ACC112 (cell line): Measurements from ENCODE around the gene SELENOI.
"Not testable (repeated sequence)": the region's sequence is repeated elsewhere in the genome, so short reads cannot be mapped to it uniquely, and the experiment has no call there.

Experiments used
- H2AFZ ChIP-seq: fragments of 200-600 bp; sonication (generic); one replicate; pipeline ENCODE4 v1.6.0; 2017; ENCODE audit warnings: antibody characterized with exemption, low read length; ENCODE audit not compliant: unreplicated experiment
- H3K27ac ChIP-seq: fragments of 200-600 bp; sonication (generic); 2 replicates; pipeline ENCODE4 v1.5.1; 2014; ENCODE audit warnings: low read depth, mild to moderate bottlenecking, antibody characterized with exemption, low read length, moderate library complexity
- H3K27me3 ChIP-seq: fragments of 200-600 bp; sonication (generic); 2 replicates; pipeline ENCODE4 v1.6.1; 2014; ENCODE audit warnings: mild to moderate bottlenecking, antibody characterized with exemption, low read length, moderate library complexity, mixed read lengths; ENCODE audit not compliant: insufficient read depth
- H3K36me3 ChIP-seq: fragments of 200-600 bp; sonication (generic); 2 replicates; pipeline ENCODE4 v1.6.1; 2016; ENCODE audit warnings: mild to moderate bottlenecking, antibody characterized with exemption, low read length, moderate library complexity, mixed read lengths; ENCODE audit not compliant: insufficient read depth
- H3K4me1 ChIP-seq: fragments of 200-600 bp; sonication (generic); one replicate; pipeline ENCODE4 v1.6.1; 2016; ENCODE audit warnings: low read length, mixed read lengths; ENCODE audit not compliant: insufficient read depth, unreplicated experiment, control insufficient read depth
- H3K4me3 ChIP-seq: fragments of 200-600 bp; sonication (generic); 2 replicates; pipeline ENCODE4 v1.5.1; 2014; ENCODE audit warnings: mild to moderate bottlenecking, low read depth, low read length
- H3K79me2 ChIP-seq: fragments of 200-600 bp; sonication (generic); one replicate; pipeline ENCODE4 v1.6.0; 2016; ENCODE audit warnings: low read length; ENCODE audit not compliant: control insufficient read depth, unreplicated experiment, insufficient read depth

SELENOI gene

GRCh38 chr2:26356771-26357170, 10.8 kb downstream of the SELENOI start:
- Histone ChIP-seq H3K79me2 (peaks cover 73% of the 10 kb centered on the region), H3K4me1 (peaks cover 23% of the 10 kb centered on the region), H2AFZ (no peak overlapping the region), H3K27ac (no peak overlapping the region), H3K4me3 (no peak overlapping the region), H3K27me3 (no peaks in the 10 kb centered on the region), H3K36me3 (no peaks in the 10 kb centered on the region)

- no peak overlapping the region for H3K27ac ChIP-seq
- H3K4me1 ChIP-seq, result peaks cover 23% of the 10 kb centered on the region
- H2AFZ ChIP-seq, result no peak overlapping the region
- no peaks in the 10 kb centered on the region for H3K36me3 ChIP-seq
- H3K79me2 ChIP-seq, result peaks cover 55% of the 10 kb centered on the region
- H3K4me3 ChIP-seq, result no peak overlapping the region
- no peaks in the 10 kb centered on the region for H3K27me3 ChIP-seq
These were observed 14.0 kb downstream of the SELENOI start for GRCh38 chr2:26359886-26360473.

- Histone ChIP-seq H3K4me3 (no peak overlapping the region), H3K27me3 (no peaks in the 10 kb centered on the region), H2AFZ (no peak overlapping the region), H3K79me2 (peaks cover 34% of the 10 kb centered on the region), H3K4me1 (peaks cover 8% of the 10 kb centered on the region), H3K36me3 (0 out of 2 replicates have a peak, but pooled peaks cover 3% of the 10 kb centered on the region), H3K27ac (no peak overlapping the region)
These were observed 17.4 kb downstream of the SELENOI start for GRCh38 chr2:26363323-26363722.

GRCh38 chr2:26363958-26364357, 18.0 kb downstream of the SELENOI start:
- Histone ChIP-seq H3K4me3 (no peak overlapping the region), H3K4me1 (peaks cover 8% of the 10 kb centered on the region), H3K79me2 (peaks cover 27% of the 10 kb centered on the region), H3K27ac (no peak overlapping the region), H3K36me3 (0 out of 2 replicates have a peak, but pooled peaks cover 3% of the 10 kb centered on the region), H3K27me3 (no peaks in the 10 kb centered on the region), H2AFZ (no peak overlapping the region)

- Histone ChIP-seq H3K4me3 (no peak overlapping the region), H3K36me3 (0 out of 2 replicates have a peak, but pooled peaks cover 3% of the 10 kb centered on the region), H3K27me3 (no peaks in the 10 kb centered on the region), H3K79me2 (peaks cover 21% of the 10 kb centered on the region), H3K27ac (no peak overlapping the region), H3K4me1 (peaks cover 8% of the 10 kb centered on the region), H2AFZ (no peak overlapping the region)
These were observed 18.7 kb downstream of the SELENOI start for GRCh38 chr2:26364669-26365068.

GRCh38 chr2:26366957-26367356, 21.0 kb downstream of the SELENOI start:
- H3K36me3 ChIP-seq, result 0 out of 2 replicates have a peak, but pooled peaks cover 3% of the 10 kb centered on the region
- H2AFZ ChIP-seq, result no peak overlapping the region
- H3K79me2 ChIP-seq, result peaks cover 11% of the 10 kb centered on the region
- peaks cover 8% of the 10 kb centered on the region for H3K4me1 ChIP-seq
- no peak overlapping the region for H3K27ac ChIP-seq
- no peak overlapping the region for H3K4me3 ChIP-seq
- no peaks in the 10 kb centered on the region for H3K27me3 ChIP-seq

- H3K27ac ChIP-seq, H3K27me3 ChIP-seq, H3K36me3 ChIP-seq, H3K4me1 ChIP-seq, H3K4me3 ChIP-seq, H2AFZ ChIP-seq, H3K79me2 ChIP-seq: not testable (repeated sequence)
These were observed 23.7 kb downstream of the SELENOI start for GRCh38 chr2:26369664-26370063.

GRCh38 chr2:26370909-26371308, 25.0 kb downstream of the SELENOI start:
- H3K27ac ChIP-seq, H2AFZ ChIP-seq, H3K27me3 ChIP-seq, H3K4me1 ChIP-seq, H3K4me3 ChIP-seq, H3K36me3 ChIP-seq, H3K79me2 ChIP-seq: not testable (repeated sequence)

GRCh38 chr2:26376799-26377198, 30.9 kb downstream of the SELENOI start:
- Histone ChIP-seq H3K79me2 (no peaks in the 10 kb centered on the region), H3K36me3 (peaks cover 23% of the 10 kb centered on the region), H3K27me3 (no peaks in the 10 kb centered on the region), H3K4me1 (no peaks in the 10 kb centered on the region), H2AFZ (no peak overlapping the region), H3K27ac (no peak overlapping the region), H3K4me3 (no peak overlapping the region)

- Histone ChIP-seq H3K4me3 (no peak overlapping the region), H3K4me1 (no peaks in the 10 kb centered on the region), H3K27ac (no peak overlapping the region), H2AFZ (no peak overlapping the region), H3K79me2 (no peaks in the 10 kb centered on the region), H3K27me3 (no peaks in the 10 kb centered on the region), H3K36me3 (peaks cover 21% of the 10 kb centered on the region)
These were observed 34.3 kb downstream of the SELENOI start for GRCh38 chr2:26380281-26380680.

GRCh38 chr2:26382564-26382963, 36.6 kb downstream of the SELENOI start:
- peaks cover 18% of the 10 kb centered on the region for H3K36me3 ChIP-seq
- no peak overlapping the region for H3K4me3 ChIP-seq
- no peak overlapping the region for H3K27ac ChIP-seq
- no peak overlapping the region for H2AFZ ChIP-seq
- H3K27me3 ChIP-seq, result no peaks in the 10 kb centered on the region
- no peaks in the 10 kb centered on the region for H3K4me1 ChIP-seq
- no peaks in the 10 kb centered on the region for H3K79me2 ChIP-seq
